ENCODE data around the gene MEX3C.

DNA sequence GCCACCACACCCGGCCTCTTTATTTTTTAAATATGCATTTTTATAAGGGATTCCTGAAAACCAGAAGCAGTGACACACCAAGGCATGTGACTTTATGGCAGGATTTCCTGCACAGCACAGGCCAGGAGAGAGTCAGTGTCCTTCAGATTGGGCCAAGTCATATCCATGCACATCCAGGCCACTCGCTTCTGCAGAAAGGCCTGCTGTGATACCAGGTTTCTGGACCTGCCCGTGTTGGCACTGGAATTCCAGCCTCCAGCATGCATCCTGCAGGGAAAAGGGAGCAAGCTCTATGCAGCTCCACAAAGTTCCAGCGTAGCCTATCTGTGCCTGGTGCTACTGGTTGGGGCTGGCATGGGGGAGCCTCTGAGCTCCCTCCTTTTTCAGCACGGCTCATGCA is 36.8 kb downstream of the MEX3C start:
- TF ChIP-seq, protein P1, sequence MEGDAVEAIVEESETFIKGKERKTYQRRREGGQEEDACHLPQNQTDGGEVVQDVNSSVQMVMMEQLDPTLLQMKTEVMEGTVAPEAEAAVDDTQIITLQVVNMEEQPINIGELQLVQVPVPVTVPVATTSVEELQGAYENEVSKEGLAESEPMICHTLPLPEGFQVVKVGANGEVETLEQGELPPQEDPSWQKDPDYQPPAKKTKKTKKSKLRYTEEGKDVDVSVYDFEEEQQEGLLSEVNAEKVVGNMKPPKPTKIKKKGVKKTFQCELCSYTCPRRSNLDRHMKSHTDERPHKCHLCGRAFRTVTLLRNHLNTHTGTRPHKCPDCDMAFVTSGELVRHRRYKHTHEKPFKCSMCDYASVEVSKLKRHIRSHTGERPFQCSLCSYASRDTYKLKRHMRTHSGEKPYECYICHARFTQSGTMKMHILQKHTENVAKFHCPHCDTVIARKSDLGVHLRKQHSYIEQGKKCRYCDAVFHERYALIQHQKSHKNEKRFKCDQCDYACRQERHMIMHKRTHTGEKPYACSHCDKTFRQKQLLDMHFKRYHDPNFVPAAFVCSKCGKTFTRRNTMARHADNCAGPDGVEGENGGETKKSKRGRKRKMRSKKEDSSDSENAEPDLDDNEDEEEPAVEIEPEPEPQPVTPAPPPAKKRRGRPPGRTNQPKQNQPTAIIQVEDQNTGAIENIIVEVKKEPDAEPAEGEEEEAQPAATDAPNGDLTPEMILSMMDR (IDR thresholded peaks at IDR 0.05 in 2 of 3, conservative IDR thresholded peaks at IDR 0.05 in 1 of 3; ENCODE audit: borderline replicate concordance in 1 of 3, insufficient read depth in 1 of 3, low read depth in 2 of 3, low read length in 2 of 3), result no peak
- TF ChIP-seq EZH2 (IDR thresholded peaks at IDR 0.05) (no peak), POLR2A (IDR thresholded peaks at IDR 0.05; ENCODE audit: borderline replicate concordance, extremely low read depth, insufficient read depth, insufficient read length) (no peak), EZH2phosphoT487 (IDR thresholded peaks at IDR 0.05; ENCODE audit: borderline replicate concordance) (no peak), MAX (IDR thresholded peaks at IDR 0.05) (no peak), RAD21 (IDR thresholded peaks at IDR 0.05; ENCODE audit: low read depth) (no peak), SRF (IDR thresholded peaks at IDR 0.05; ENCODE audit: low read depth) (no peak), CBX3 (IDR thresholded peaks at IDR 0.05; ENCODE audit: low read depth) (no peak), EGR1 (IDR thresholded peaks at IDR 0.05; ENCODE audit: low read depth) (no peak), POLR2AphosphoS5 (IDR thresholded peaks at IDR 0.05; ENCODE audit: low read depth, low read length) (no peak), SP1 (IDR thresholded peaks at IDR 0.05; ENCODE audit: low read depth) (no peak), CEBPB (IDR thresholded peaks at IDR 0.05; ENCODE audit: low read depth) (no peak)
- TF ChIP-seq, protein P2, sequence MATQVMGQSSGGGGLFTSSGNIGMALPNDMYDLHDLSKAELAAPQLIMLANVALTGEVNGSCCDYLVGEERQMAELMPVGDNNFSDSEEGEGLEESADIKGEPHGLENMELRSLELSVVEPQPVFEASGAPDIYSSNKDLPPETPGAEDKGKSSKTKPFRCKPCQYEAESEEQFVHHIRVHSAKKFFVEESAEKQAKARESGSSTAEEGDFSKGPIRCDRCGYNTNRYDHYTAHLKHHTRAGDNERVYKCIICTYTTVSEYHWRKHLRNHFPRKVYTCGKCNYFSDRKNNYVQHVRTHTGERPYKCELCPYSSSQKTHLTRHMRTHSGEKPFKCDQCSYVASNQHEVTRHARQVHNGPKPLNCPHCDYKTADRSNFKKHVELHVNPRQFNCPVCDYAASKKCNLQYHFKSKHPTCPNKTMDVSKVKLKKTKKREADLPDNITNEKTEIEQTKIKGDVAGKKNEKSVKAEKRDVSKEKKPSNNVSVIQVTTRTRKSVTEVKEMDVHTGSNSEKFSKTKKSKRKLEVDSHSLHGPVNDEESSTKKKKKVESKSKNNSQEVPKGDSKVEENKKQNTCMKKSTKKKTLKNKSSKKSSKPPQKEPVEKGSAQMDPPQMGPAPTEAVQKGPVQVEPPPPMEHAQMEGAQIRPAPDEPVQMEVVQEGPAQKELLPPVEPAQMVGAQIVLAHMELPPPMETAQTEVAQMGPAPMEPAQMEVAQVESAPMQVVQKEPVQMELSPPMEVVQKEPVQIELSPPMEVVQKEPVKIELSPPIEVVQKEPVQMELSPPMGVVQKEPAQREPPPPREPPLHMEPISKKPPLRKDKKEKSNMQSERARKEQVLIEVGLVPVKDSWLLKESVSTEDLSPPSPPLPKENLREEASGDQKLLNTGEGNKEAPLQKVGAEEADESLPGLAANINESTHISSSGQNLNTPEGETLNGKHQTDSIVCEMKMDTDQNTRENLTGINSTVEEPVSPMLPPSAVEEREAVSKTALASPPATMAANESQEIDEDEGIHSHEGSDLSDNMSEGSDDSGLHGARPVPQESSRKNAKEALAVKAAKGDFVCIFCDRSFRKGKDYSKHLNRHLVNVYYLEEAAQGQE (IDR thresholded peaks at IDR 0.05; ENCODE audit: low read depth), result no peak
